SIG-M5 treated with dmso at 0.1 percent for 504 hours (cell line): ENCODE data around the gene PLEKHG2.
"Not testable (repeated sequence)": the region's sequence is repeated elsewhere in the genome, so short reads cannot be mapped to it uniquely, and the experiment has no call there.

Source experiments
- DNase-seq: peaks from one replicate; lab custom pipeline; 2025; ENCODE audit not compliant: unreplicated experiment; lab: John Stamatoyannopoulos, UW

The PLEKHG2 gene

GRCh38 chr19:39446365-39447084 lies 34.1 kb downstream of the PLEKHG2 start:
- DNase-seq = no peak

GRCh38 chr19:39448271-39448670 lies 35.8 kb downstream of the PLEKHG2 start:
- DNase-seq = peak; percentile 68

GRCh38 chr19:39449116-39449797 lies 36.8 kb downstream of the PLEKHG2 start:
- DNase-seq = no peak

- DNase-seq = not testable (repeated sequence)
These were observed 38.8 kb downstream of the PLEKHG2 start for GRCh38 chr19:39451257-39451656.

- no peak for DNase-seq
These were observed 50.9 kb downstream of the PLEKHG2 start for GRCh38 chr19:39463403-39463802.

GRCh38 chr19:39465956-39466747 lies 53.7 kb downstream of the PLEKHG2 start:
- DNase-seq = no peak

GRCh38 chr19:39467941-39468340 lies 55.5 kb downstream of the PLEKHG2 start:
- DNase-seq = no peak

- no peak for DNase-seq
These were observed 56.6 kb downstream of the PLEKHG2 start for GRCh38 chr19:39469036-39469435.

- DNase-seq = no peak
These were observed 57.1 kb downstream of the PLEKHG2 start for GRCh38 chr19:39469567-39469966.

GRCh38 chr19:39470724-39471339 lies 58.4 kb downstream of the PLEKHG2 start:
- DNase-seq = no peak

- DNase-seq = no peak
These were observed 59.5 kb downstream of the PLEKHG2 start for GRCh38 chr19:39471756-39472536.

GRCh38 chr19:39472746-39473442 lies 60.4 kb downstream of the PLEKHG2 start:
- DNase-seq = no peak

- DNase-seq = no peak
These were observed 61.0 kb downstream of the PLEKHG2 start for GRCh38 chr19:39473443-39473960.

- DNase-seq = peak; percentile 3
These were observed 61.7 kb downstream of the PLEKHG2 start for GRCh38 chr19:39474139-39474620.

- DNase-seq = no peak
These were observed 63.3 kb downstream of the PLEKHG2 start for GRCh38 chr19:39475748-39476147.
